Measurements from ENCODE around the gene PSMD12. TPM values are rescaled to one million over a fixed set of nuclear protein-coding genes. Genes with fewer than 3 reads are reported as not detected.
"Not testable (repeated sequence)": the region's sequence is repeated elsewhere in the genome, so short reads cannot be mapped to it uniquely, and the experiment has no call there.

Gene PSMD12
- total and polyA plus RNA-seq, 2 donors (not counting 1 experiment from before 2014, with no cell fraction given) = 21.3 to 66.2 TPM

- Histone ChIP-seq H3K9ac (ENCODE audit: insufficient read depth, low read length) (no peak overlapping the region), H3K27ac (ENCODE audit: insufficient read depth, low read length) (no peak overlapping the region), H3K4me2 (ENCODE audit: extremely low read depth, insufficient read depth, low read length) (no peak overlapping the region), H3K27me3 (ENCODE audit: control insufficient read depth, insufficient read depth, low read length) (no peaks in the 10 kb centered on the region), H4K20me1 (ENCODE audit: control insufficient read depth, extremely low read depth, insufficient read depth, low read length) (no peaks in the 10 kb centered on the region), H2AFZ (ENCODE audit: low read length) (no peak overlapping the region), H3K4me1 (ENCODE audit: control insufficient read depth, extremely low read depth, insufficient read depth, low read length) (no peaks in the 10 kb centered on the region), H3K79me2 (ENCODE audit: control insufficient read depth, insufficient read depth, low read length) (no peaks in the 10 kb centered on the region), H3K4me3 (replicated peaks in 1 of 4; ENCODE audit: control extremely low read depth in 1 of 4, insufficient read depth in 1 of 4, low read depth in 3 of 4, low read length in 4 of 4) (no peak overlapping the region), H3K36me3 (ENCODE audit: control insufficient read depth, insufficient read depth, low read length) (no peaks in the 10 kb centered on the region), H3K9me3 (ENCODE audit: control insufficient read depth, insufficient read depth, low read depth, low read length) (no peaks in the 10 kb centered on the region)
- DNase-seq (ENCODE audit: low read depth in 2 of 2) = no peak
- TF ChIP-seq CTCF (conservative IDR thresholded peaks at IDR 0.05 in 1 of 2, IDR thresholded peaks at IDR 0.05 in 1 of 2; ENCODE audit: low read depth in 1 of 2, low read length in 2 of 2) = no peak
- TF ChIP-seq EZH2 (IDR thresholded peaks at IDR 0.05; ENCODE audit: low read length, missing control alignments) = no peak
Observed at GRCh38 chr17:67328026-67328425, 38.4 kb downstream of the PSMD12 start.

- not testable (repeated sequence) for H3K9ac ChIP-seq (ENCODE audit: insufficient read depth, low read length); H3K4me1 ChIP-seq (ENCODE audit: control insufficient read depth, extremely low read depth, insufficient read depth, low read length); DNase-seq (ENCODE audit: low read depth in 2 of 2); H3K79me2 ChIP-seq (ENCODE audit: control insufficient read depth, insufficient read depth, low read length); H3K9me3 ChIP-seq (ENCODE audit: control insufficient read depth, insufficient read depth, low read depth, low read length); H3K27me3 ChIP-seq (ENCODE audit: control insufficient read depth, insufficient read depth, low read length); H3K4me3 ChIP-seq (replicated peaks in 1 of 4; ENCODE audit: control extremely low read depth in 1 of 4, insufficient read depth in 1 of 4, low read depth in 3 of 4, low read length in 4 of 4); H2AFZ ChIP-seq (ENCODE audit: low read length); H3K27ac ChIP-seq (ENCODE audit: insufficient read depth, low read length); H3K4me2 ChIP-seq (ENCODE audit: extremely low read depth, insufficient read depth, low read length); H3K36me3 ChIP-seq (ENCODE audit: control insufficient read depth, insufficient read depth, low read length); H4K20me1 ChIP-seq (ENCODE audit: control insufficient read depth, extremely low read depth, insufficient read depth, low read length)
Observed at GRCh38 chr17:67326959-67327745, 39.2 kb downstream of the PSMD12 start.

GRCh38 chr17:67326440-67326839 is 39.9 kb downstream of the PSMD12 start:
- Histone ChIP-seq H3K4me1 (ENCODE audit: control insufficient read depth, extremely low read depth, insufficient read depth, low read length) (no peaks in the 10 kb centered on the region), H3K79me2 (ENCODE audit: control insufficient read depth, insufficient read depth, low read length) (no peaks in the 10 kb centered on the region), H3K9me3 (ENCODE audit: control insufficient read depth, insufficient read depth, low read depth, low read length) (no peaks in the 10 kb centered on the region), H2AFZ (ENCODE audit: low read length) (no peak overlapping the region), H3K27me3 (ENCODE audit: control insufficient read depth, insufficient read depth, low read length) (no peaks in the 10 kb centered on the region), H3K4me3 (replicated peaks in 1 of 4; ENCODE audit: control extremely low read depth in 1 of 4, insufficient read depth in 1 of 4, low read depth in 3 of 4, low read length in 4 of 4) (no peak overlapping the region), H3K9ac (ENCODE audit: insufficient read depth, low read length) (no peak overlapping the region), H3K4me2 (ENCODE audit: extremely low read depth, insufficient read depth, low read length) (no peak overlapping the region), H4K20me1 (ENCODE audit: control insufficient read depth, extremely low read depth, insufficient read depth, low read length) (no peaks in the 10 kb centered on the region), H3K27ac (ENCODE audit: insufficient read depth, low read length) (no peak overlapping the region), H3K36me3 (ENCODE audit: control insufficient read depth, insufficient read depth, low read length) (no peaks in the 10 kb centered on the region)
- no peak for DNase-seq (ENCODE audit: low read depth in 2 of 2)
- no peak for TF ChIP-seq CTCF (conservative IDR thresholded peaks at IDR 0.05 in 1 of 2, IDR thresholded peaks at IDR 0.05 in 1 of 2; ENCODE audit: low read depth in 1 of 2, low read length in 2 of 2)
- no peak for TF ChIP-seq EZH2 (IDR thresholded peaks at IDR 0.05; ENCODE audit: low read length, missing control alignments)

Measured in fibroblast of lung (primary cell).